ENCODE measurements around the gene KCNAB2. TPM values are rescaled to one million over a fixed set of nuclear protein-coding genes. Genes with fewer than 3 reads are reported as not detected.

The KCNAB2 gene
- total RNA-seq, 1 donor from 2014 or later: 3.3 TPM

- DNase-seq (ENCODE audit: low read depth): no peak
- H3K4me3 ChIP-seq (ENCODE audit: low read depth, low read length): no peak overlapping the region
- TF ChIP-seq, protein P1, sequence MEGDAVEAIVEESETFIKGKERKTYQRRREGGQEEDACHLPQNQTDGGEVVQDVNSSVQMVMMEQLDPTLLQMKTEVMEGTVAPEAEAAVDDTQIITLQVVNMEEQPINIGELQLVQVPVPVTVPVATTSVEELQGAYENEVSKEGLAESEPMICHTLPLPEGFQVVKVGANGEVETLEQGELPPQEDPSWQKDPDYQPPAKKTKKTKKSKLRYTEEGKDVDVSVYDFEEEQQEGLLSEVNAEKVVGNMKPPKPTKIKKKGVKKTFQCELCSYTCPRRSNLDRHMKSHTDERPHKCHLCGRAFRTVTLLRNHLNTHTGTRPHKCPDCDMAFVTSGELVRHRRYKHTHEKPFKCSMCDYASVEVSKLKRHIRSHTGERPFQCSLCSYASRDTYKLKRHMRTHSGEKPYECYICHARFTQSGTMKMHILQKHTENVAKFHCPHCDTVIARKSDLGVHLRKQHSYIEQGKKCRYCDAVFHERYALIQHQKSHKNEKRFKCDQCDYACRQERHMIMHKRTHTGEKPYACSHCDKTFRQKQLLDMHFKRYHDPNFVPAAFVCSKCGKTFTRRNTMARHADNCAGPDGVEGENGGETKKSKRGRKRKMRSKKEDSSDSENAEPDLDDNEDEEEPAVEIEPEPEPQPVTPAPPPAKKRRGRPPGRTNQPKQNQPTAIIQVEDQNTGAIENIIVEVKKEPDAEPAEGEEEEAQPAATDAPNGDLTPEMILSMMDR (conservative IDR thresholded peaks at IDR 0.05; ENCODE audit: low read depth, low read length): no peak
These were observed 66.5 kb downstream of the KCNAB2 start for GRCh38 chr1:6111991-6112689.

GRCh38 chr1:6112690-6113005, 67.0 kb downstream of the KCNAB2 start:
- no peak for DNase-seq (ENCODE audit: low read depth)
- TF ChIP-seq, protein P1 (conservative IDR thresholded peaks at IDR 0.05; ENCODE audit: low read depth, low read length): no peak
- H3K4me3 ChIP-seq (ENCODE audit: low read depth, low read length): no peak overlapping the region

DNA sequence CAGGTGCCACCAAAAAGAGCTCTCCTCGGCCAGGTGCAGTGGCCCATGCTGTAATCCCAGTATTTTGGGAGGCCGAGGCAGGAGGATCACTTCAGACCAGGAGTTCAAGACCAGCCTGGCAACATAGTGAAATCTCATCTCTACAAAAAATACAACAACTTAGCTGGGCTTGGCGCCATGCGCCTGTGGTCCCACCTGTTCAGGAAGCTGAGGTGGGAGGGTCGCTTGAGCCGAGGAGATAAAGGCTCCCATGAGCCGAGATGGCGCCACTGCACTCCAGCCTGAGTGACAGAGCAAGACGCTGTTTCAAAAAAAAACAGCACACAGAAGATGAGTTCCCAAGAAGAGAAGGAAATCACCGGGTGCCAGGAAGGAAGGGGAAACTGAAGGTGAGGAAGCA, 67.4 kb downstream of the KCNAB2 start:
- TF ChIP-seq, protein P1 (conservative IDR thresholded peaks at IDR 0.05; ENCODE audit: low read depth, low read length): no peak
- no peak for DNase-seq (ENCODE audit: low read depth)
- H3K4me3 ChIP-seq (ENCODE audit: low read depth, low read length): no peak overlapping the region

DNA sequence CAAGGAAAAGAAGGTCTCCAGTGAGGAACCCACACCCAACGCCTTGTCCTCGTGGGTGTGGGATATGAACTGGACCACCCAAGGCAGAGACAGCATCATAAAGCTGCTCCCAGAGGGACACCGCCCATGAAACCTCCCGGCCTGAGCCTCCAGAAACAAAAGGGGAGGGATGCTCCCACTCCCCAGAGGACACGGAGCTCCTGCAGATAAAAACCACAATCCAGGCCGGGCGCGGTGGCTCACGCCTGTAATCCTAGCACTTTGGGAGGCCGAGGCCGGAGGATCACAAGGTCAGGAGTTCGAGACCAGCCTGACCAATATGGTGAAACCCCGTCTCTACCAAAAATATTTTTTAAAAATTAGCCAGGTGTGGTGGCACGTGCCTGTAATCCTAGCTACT, 68.1 kb downstream of the KCNAB2 start:
- TF ChIP-seq, protein P1 (conservative IDR thresholded peaks at IDR 0.05; ENCODE audit: low read depth, low read length): no peak
- DNase-seq (ENCODE audit: low read depth): no peak
- H3K4me3 ChIP-seq (ENCODE audit: low read depth, low read length): no peak overlapping the region

DNA sequence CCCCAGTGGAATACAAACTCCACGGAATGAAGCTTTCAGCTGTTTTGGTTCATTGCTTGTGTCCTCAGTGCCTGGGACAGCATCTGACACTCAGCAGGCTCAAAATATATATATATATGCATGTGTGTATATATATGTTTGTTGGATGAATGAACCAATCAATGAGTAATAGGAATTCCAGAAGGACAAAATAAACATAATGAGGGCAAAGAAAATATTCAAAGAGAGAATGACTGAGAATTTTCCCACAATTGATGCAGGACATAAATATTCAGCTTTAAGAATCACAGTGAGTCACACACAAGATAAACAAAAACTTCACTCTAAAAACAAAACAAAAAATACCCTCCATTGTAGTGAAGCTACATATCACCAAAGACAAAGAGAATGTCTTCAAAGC, 70.4 kb downstream of the KCNAB2 start:
- no peak overlapping the region for H3K4me3 ChIP-seq (ENCODE audit: low read depth, low read length)
- no peak for DNase-seq (ENCODE audit: low read depth)
- TF ChIP-seq, protein P1 (conservative IDR thresholded peaks at IDR 0.05; ENCODE audit: low read depth, low read length): no peak

- DNase-seq (ENCODE audit: low read depth): no peak
- no peak overlapping the region for H3K4me3 ChIP-seq (ENCODE audit: low read depth, low read length)
- TF ChIP-seq, protein P1 (conservative IDR thresholded peaks at IDR 0.05; ENCODE audit: low read depth, low read length): no peak
These were observed 71.4 kb downstream of the KCNAB2 start for GRCh38 chr1:6117064-6117463.

GRCh38 chr1:6117624-6118023, 71.9 kb downstream of the KCNAB2 start:
- no peak for DNase-seq (ENCODE audit: low read depth)
- TF ChIP-seq, protein P1 (conservative IDR thresholded peaks at IDR 0.05; ENCODE audit: low read depth, low read length): no peak
- no peak overlapping the region for H3K4me3 ChIP-seq (ENCODE audit: low read depth, low read length)

All from epithelial cell of proximal tubule (primary cell).